ENCODE results near the gene RAPGEF6.

GRCh38 chr5:131460867-131461572 is 174.0 kb downstream of the RAPGEF6 start:
- TF ChIP-seq ZNF148 (tag by site-specific recombination; IDR thresholded peaks at IDR 0.05; ENCODE audit: borderline replicate concordance) (no peak), CTCF (tag by site-specific recombination; IDR thresholded peaks at IDR 0.05) (no peak), ZNF280D (tag by site-specific recombination; IDR thresholded peaks at IDR 0.05) (no peak), ZNF629 (tag by site-specific recombination; IDR thresholded peaks at IDR 0.05) (0 out of 2 replicates have a peak, but pooled peaks have one; percentile 30), ZNF660 (tag by site-specific recombination; IDR thresholded peaks at IDR 0.05) (no peak), TCF7L2 (IDR thresholded peaks at IDR 0.05; ENCODE audit: borderline replicate concordance, low read depth, low read length) (no peak), ZNF24 (tag by site-specific recombination; IDR thresholded peaks at IDR 0.05) (no peak), ZBTB7A (tag by site-specific recombination; IDR thresholded peaks at IDR 0.05; ENCODE audit: low read depth) (no peak), PRDM1 (tag by site-specific recombination; IDR thresholded peaks at IDR 0.05) (no peak; the same call in 1 of the 2 replicates)

Data from HEK293 (cell line).